ENCODE results near the gene SMTNL2.
"Not testable (repeated sequence)": the region's sequence is repeated elsewhere in the genome, so short reads cannot be mapped to it uniquely, and the experiment has no call there.

SMTNL2 gene

DNA sequence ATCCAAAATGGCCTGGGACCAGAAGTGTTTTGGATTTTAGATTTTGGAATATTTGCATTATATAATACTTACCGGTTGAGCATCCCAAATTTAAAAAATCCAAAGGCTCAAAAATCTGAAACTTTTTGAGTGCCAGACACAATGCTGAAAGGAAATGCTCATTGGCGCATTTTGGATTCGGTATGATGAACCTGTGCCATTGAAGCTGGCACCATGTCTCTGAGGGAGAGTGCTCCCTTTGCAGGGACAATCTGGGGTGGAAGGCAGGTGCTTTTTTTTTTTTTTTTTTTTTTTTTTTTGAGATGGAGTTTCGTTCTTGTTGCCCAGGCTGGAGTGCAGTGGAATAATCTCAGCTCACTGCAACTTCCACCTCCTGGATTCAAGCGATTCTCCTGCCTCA lies 17.7 kb downstream of the SMTNL2 start:
- Histone ChIP-seq H4K20me1 (ENCODE audit: insufficient read depth, low read length) (no peaks in the 10 kb centered on the region), H3K79me2 (ENCODE audit: insufficient read depth, low read length) (no peaks in the 10 kb centered on the region), H3K27me3 (ENCODE audit: insufficient read depth, low read length) (peaks cover 6% of the 10 kb centered on the region; the same call in 1 of the 2 replicates), H3F3A (ENCODE audit: insufficient read depth, low read length) (no peaks in the 10 kb centered on the region), H2AFZ (ENCODE audit: low read length) (no peak overlapping the region), H3K4me1 (ENCODE audit: insufficient read depth, low read length, severe bottlenecking) (no peaks in the 10 kb centered on the region), H3K9me2 (ENCODE audit: low read depth, low read length) (no peaks in the 10 kb centered on the region), H3K27ac (ENCODE audit: low read depth, low read length, poor library complexity, severe bottlenecking) (no peak overlapping the region), H3K9me3 (ENCODE audit: low read length) (no peaks in the 10 kb centered on the region), H3K4me3 (ENCODE audit: low read depth, low read length, poor library complexity, severe bottlenecking) (no peak overlapping the region), H3K36me3 (ENCODE audit: insufficient read depth, low read length) (no peaks in the 10 kb centered on the region), H3K9ac (ENCODE audit: low read length) (no peak overlapping the region), H3K4me2 (ENCODE audit: low read length) (no peak overlapping the region)
- TF ChIP-seq, protein P1, sequence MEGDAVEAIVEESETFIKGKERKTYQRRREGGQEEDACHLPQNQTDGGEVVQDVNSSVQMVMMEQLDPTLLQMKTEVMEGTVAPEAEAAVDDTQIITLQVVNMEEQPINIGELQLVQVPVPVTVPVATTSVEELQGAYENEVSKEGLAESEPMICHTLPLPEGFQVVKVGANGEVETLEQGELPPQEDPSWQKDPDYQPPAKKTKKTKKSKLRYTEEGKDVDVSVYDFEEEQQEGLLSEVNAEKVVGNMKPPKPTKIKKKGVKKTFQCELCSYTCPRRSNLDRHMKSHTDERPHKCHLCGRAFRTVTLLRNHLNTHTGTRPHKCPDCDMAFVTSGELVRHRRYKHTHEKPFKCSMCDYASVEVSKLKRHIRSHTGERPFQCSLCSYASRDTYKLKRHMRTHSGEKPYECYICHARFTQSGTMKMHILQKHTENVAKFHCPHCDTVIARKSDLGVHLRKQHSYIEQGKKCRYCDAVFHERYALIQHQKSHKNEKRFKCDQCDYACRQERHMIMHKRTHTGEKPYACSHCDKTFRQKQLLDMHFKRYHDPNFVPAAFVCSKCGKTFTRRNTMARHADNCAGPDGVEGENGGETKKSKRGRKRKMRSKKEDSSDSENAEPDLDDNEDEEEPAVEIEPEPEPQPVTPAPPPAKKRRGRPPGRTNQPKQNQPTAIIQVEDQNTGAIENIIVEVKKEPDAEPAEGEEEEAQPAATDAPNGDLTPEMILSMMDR (IDR thresholded peaks at IDR 0.05; ENCODE audit: low read length): no peak
- no peak for TF ChIP-seq EZH2 (IDR thresholded peaks at IDR 0.05; ENCODE audit: borderline replicate concordance, low read length)

DNA sequence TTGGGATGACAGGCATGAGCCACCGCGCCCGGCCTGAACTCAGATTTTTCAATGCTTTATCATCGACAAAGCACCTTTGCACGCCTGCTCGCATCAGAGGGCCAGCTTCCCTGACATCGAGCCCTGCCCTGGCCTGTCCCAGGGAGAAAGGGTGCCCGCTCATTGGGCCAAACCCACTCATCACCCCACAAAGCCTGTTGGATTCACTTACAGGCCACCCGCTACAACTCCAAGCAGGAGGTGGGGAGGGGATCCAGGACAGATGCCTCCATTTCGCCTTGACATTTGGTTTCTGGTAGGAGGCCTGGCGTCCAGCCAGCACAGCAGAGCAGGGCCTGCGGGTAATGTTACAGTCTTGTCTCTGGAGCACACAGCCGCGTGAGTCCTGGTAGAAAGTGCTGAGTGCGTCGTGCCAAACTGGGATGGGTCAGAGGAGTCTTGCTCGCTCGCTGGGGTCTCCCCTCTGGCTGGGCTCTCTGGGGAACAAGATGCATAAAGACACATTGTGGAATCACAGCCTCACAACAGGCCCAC lies 19.8 kb downstream of the SMTNL2 start:
- no peaks in the 10 kb centered on the region for H3K9me2 ChIP-seq (ENCODE audit: low read depth, low read length)
- no peak overlapping the region for H3K4me3 ChIP-seq (ENCODE audit: low read depth, low read length, poor library complexity, severe bottlenecking)
- H2AFZ ChIP-seq (ENCODE audit: low read length): no peak overlapping the region
- H3K27me3 ChIP-seq (ENCODE audit: insufficient read depth, low read length): peaks cover 6% of the 10 kb centered on the region; the same call in 1 of the 2 replicates
- H3K36me3 ChIP-seq (ENCODE audit: insufficient read depth, low read length): no peaks in the 10 kb centered on the region
- H4K20me1 ChIP-seq (ENCODE audit: insufficient read depth, low read length): no peaks in the 10 kb centered on the region
- H3K9me3 ChIP-seq (ENCODE audit: low read length): no peaks in the 10 kb centered on the region
- TF ChIP-seq, protein P1 (IDR thresholded peaks at IDR 0.05; ENCODE audit: low read length): no peak
- TF ChIP-seq EZH2 (IDR thresholded peaks at IDR 0.05; ENCODE audit: borderline replicate concordance, low read length): no peak
- H3K79me2 ChIP-seq (ENCODE audit: insufficient read depth, low read length): no peaks in the 10 kb centered on the region
- no peaks in the 10 kb centered on the region for H3F3A ChIP-seq (ENCODE audit: insufficient read depth, low read length)
- H3K9ac ChIP-seq (ENCODE audit: low read length): no peak overlapping the region
- H3K27ac ChIP-seq (ENCODE audit: low read depth, low read length, poor library complexity, severe bottlenecking): no peak overlapping the region
- H3K4me2 ChIP-seq (ENCODE audit: low read length): no peak overlapping the region
- H3K4me1 ChIP-seq (ENCODE audit: insufficient read depth, low read length, severe bottlenecking): no peaks in the 10 kb centered on the region

DNA sequence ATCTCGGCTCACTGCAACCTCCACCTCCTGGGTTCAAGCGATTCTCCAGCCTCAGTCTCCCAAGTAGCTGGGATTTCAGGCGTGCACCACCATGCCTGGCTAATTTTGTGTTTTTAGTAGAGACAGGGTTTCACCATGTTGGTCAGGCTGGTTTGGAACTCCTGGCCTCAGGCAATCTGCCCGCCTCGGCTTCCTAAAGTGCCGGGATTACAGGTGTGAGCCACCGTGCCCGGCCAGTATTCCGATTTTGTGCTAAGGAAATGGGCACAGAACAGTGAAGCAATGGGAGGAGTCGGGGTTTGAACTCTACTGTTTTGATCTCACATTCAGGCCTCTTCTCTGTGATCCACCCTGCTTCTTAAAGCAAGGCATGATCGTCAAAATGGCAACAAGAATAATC lies 20.4 kb downstream of the SMTNL2 start:
- not testable (repeated sequence) for H3K4me1 ChIP-seq (ENCODE audit: insufficient read depth, low read length, severe bottlenecking); H3K27ac ChIP-seq (ENCODE audit: low read depth, low read length, poor library complexity, severe bottlenecking); H3K9me3 ChIP-seq (ENCODE audit: low read length); H3K9ac ChIP-seq (ENCODE audit: low read length); H3K27me3 ChIP-seq (ENCODE audit: insufficient read depth, low read length); H3K4me2 ChIP-seq (ENCODE audit: low read length); H2AFZ ChIP-seq (ENCODE audit: low read length); H3K79me2 ChIP-seq (ENCODE audit: insufficient read depth, low read length); H3K36me3 ChIP-seq (ENCODE audit: insufficient read depth, low read length); H3F3A ChIP-seq (ENCODE audit: insufficient read depth, low read length); H3K9me2 ChIP-seq (ENCODE audit: low read depth, low read length); H4K20me1 ChIP-seq (ENCODE audit: insufficient read depth, low read length); H3K4me3 ChIP-seq (ENCODE audit: low read depth, low read length, poor library complexity, severe bottlenecking)

DNA sequence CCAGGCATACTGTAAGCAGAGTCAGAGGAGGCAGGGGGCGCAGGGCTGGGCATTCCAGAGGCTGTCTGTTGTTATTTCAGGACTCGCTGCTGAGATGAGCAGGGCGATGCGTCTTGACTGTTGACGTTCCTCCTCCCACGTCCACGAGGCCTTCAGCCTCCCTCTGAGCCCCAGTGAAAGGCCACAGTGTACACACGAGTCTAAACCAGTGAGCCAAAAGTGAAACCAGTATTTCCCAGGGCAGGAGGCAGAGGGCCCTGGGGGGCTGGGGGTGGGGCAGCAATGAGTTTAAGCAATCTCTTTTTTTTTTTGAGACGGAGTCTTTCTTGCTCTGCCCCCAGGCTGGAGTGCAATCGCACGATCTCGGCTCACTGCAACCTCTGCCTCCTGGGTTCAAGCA lies 21.5 kb downstream of the SMTNL2 start:
- no peak overlapping the region for H3K4me3 ChIP-seq (ENCODE audit: low read depth, low read length, poor library complexity, severe bottlenecking)
- no peaks in the 10 kb centered on the region for H4K20me1 ChIP-seq (ENCODE audit: insufficient read depth, low read length)
- H3K4me1 ChIP-seq (ENCODE audit: insufficient read depth, low read length, severe bottlenecking): no peaks in the 10 kb centered on the region
- H3K79me2 ChIP-seq (ENCODE audit: insufficient read depth, low read length): no peaks in the 10 kb centered on the region
- no peaks in the 10 kb centered on the region for H3K9me2 ChIP-seq (ENCODE audit: low read depth, low read length)
- no peak overlapping the region for H3K4me2 ChIP-seq (ENCODE audit: low read length)
- peaks cover 11% of the 10 kb centered on the region; the same call in 1 of the 2 replicates for H3K27me3 ChIP-seq (ENCODE audit: insufficient read depth, low read length)
- no peaks in the 10 kb centered on the region for H3K36me3 ChIP-seq (ENCODE audit: insufficient read depth, low read length)
- H3F3A ChIP-seq (ENCODE audit: insufficient read depth, low read length): no peaks in the 10 kb centered on the region
- TF ChIP-seq EZH2 (IDR thresholded peaks at IDR 0.05; ENCODE audit: borderline replicate concordance, low read length): no peak
- TF ChIP-seq, protein P1 (IDR thresholded peaks at IDR 0.05; ENCODE audit: low read length): no peak
- H3K27ac ChIP-seq (ENCODE audit: low read depth, low read length, poor library complexity, severe bottlenecking): no peak overlapping the region
- no peak overlapping the region for H2AFZ ChIP-seq (ENCODE audit: low read length)
- no peaks in the 10 kb centered on the region for H3K9me3 ChIP-seq (ENCODE audit: low read length)
- H3K9ac ChIP-seq (ENCODE audit: low read length): no peak overlapping the region

Data from OCI-LY1 (cell line).